Panc1 (cell line): ENCODE measurements around the gene MTA1. TPM values are rescaled to one million over a fixed set of nuclear protein-coding genes. Genes with fewer than 3 reads are reported as not detected.

ENCODE experiments used
- ATAC-seq: fragments of 200-7000 bp; cut with Tn5 transposase; 2 replicates; pipeline ENCODE4 v1.9.1; 2020; ENCODE audit warnings: mild to moderate bottlenecking, moderate library complexity
- BruUV-seq: library from RNA; stranded (reverse); fragments of 400-500 nt; replicated peaks from 2 replicates; lab custom pipeline; 2021; lab: Mats Ljungman, UMichigan
- CTCF ChIA-PET: fragments of 300-600 bp; sonication (Branson Sonifier 250); formaldehyde crosslinking; loops from one replicate; lab custom pipeline; 2022; ENCODE audit warnings: antibody characterized with exemption; lab: Charles Lee
- POLR2A ChIA-PET: fragments of 300-600 bp; sonication (Branson Sonifier 250); formaldehyde crosslinking; loops from one replicate; lab custom pipeline; 2022; ENCODE audit warnings: antibody characterized with exemption; lab: Charles Lee
- DNase-seq: peaks from one replicate; pipeline ENCODE4 v3.0.0-alpha.2; 2010; ENCODE audit warnings: low read depth, low spot score
- H3K27ac ChIP-seq: 2 replicates; pipeline ENCODE4 v1.5.1; 2011; ENCODE audit warnings: mild to moderate bottlenecking, low read length, inconsistent platforms
- H3K27me3 ChIP-seq: fragments of 200-500 bp; sonication (Bioruptor generic); 2 replicates; pipeline ENCODE4 v1.6.0; 2014; ENCODE audit warnings: low read length, inconsistent platforms; ENCODE audit not compliant: control insufficient read depth, insufficient read depth
- H3K36me3 ChIP-seq: fragments of 200-500 bp; sonication (Bioruptor generic); 2 replicates; pipeline ENCODE4 v1.5.1; 2014; ENCODE audit warnings: inconsistent platforms, mild to moderate bottlenecking, low read length, moderate library complexity; ENCODE audit not compliant: control insufficient read depth, insufficient read depth
- H3K4me1 ChIP-seq: 2 replicates; pipeline ENCODE4 v1.5.1; 2011; ENCODE audit warnings: inconsistent platforms, mild to moderate bottlenecking, low read length, moderate library complexity; ENCODE audit not compliant: control insufficient read depth, insufficient read depth
- H3K4me3 ChIP-seq, 2 experiments: 2 replicates each; pipeline ENCODE4 v1.5.1; 2011 to 2012; ENCODE audit warnings: low read depth in 2 of 2, low read length in 2 of 2, mild to moderate bottlenecking in 2 of 2, inconsistent platforms in 1 of 2, moderate library complexity in 1 of 2
- H3K9me3 ChIP-seq: fragments of 200-500 bp; sonication (Bioruptor generic); 2 replicates; pipeline ENCODE4 v1.5.1; 2014; ENCODE audit warnings: low read depth, mild to moderate bottlenecking, inconsistent platforms, low read length, moderate library complexity; ENCODE audit not compliant: control insufficient read depth, insufficient read depth
- POLR2AphosphoS5 ChIP-seq: IDR thresholded peaks from 2 replicates; pipeline ENCODE4 v1.6.1; 2012; ENCODE audit warnings: mild to moderate bottlenecking, low read depth, low read length, moderate library complexity
- SIN3A ChIP-seq: IDR thresholded peaks from 2 replicates; pipeline ENCODE4 v1.6.1; 2012; ENCODE audit warnings: low read depth, mild to moderate bottlenecking, low read length, moderate library complexity, borderline replicate concordance; ENCODE audit not compliant: insufficient read depth
- TCF7L2 ChIP-seq: IDR thresholded peaks from 2 replicates; pipeline ENCODE4 v1.6.1; 2011; ENCODE audit warnings: mild to moderate bottlenecking, low read depth, low read length, inconsistent platforms
- in situ Hi-C: cut with HindIII; loops from 2 replicates; pipeline ENCODE4 v1.10.0; 2016; ENCODE audit warnings: low sequenced_read_pairs, low pct_unique_long_range_greater_than_20kb
- intact Hi-C: fragments of 100-400 bp; cut with micrococcal nuclease; formaldehyde crosslinking; loops from one replicate; pipeline ENCODE4 v1.10.0; 2022; ENCODE audit not compliant: unreplicated experiment
- total RNA-seq: library from RNA; stranded (reverse); gene quantifications from one replicate; pipeline ENCODE4 v1.2.1, GENCODE V29; 2021; ENCODE audit not compliant: unreplicated experiment
- TF ChIP-seq, protein P1 (sequence below), 2 experiments: IDR thresholded peaks; 2 replicates each; pipeline ENCODE4 v1.6.1; 2011 to 2012; ENCODE audit warnings: low read depth in 2 of 2, control low read depth in 1 of 2, low read length in 1 of 2, mild to moderate bottlenecking in 1 of 2, moderate library complexity in 1 of 2; ENCODE audit not compliant: insufficient read depth in 1 of 2
- TF ChIP-seq, protein P2 (sequence below): fragments of 450-650 bp; IDR thresholded peaks from 2 replicates; pipeline ENCODE4 v1.5.1; 2017; ENCODE audit warnings: mild to moderate bottlenecking

Gene MTA1
- total RNA-seq, 1 experiment from 2014 or later = 105 TPM

DNA sequence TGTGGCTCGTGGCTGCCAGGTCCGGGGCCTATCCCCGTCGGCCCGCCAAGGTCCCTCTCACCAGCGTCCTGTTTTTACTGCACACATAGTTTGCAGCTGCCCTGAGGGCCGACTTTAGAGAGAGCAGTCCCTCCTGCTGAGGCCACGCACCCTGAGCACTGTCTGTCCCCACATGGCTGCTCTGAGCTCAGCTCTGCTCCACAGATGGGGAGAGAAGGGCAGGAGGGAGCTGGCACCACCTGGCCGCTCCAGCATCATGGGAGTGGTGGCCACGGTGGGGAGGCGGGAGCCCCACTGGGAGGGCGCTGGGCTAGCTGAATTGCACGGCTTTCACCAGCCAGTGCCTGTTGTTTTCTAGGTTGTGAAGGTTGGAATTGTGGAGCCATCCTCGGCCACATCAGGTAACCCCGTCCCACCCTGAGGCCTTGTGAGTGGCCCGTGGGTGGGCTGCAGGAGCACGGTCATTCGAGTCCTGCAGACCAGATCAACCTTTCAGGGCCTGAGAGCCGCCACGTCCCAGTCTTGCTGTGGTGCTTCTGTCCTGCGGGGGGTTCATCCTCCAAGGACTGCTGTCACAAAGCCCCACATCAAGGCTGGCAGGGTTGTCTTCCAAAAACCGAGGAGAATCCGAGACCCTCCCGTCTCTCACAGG is 28.7 kb upstream of the MTA1 start:
- Histone ChIP-seq H3K4me1 (no peaks in the 10 kb centered on the region), H3K36me3 (no peaks in the 10 kb centered on the region), H3K4me3 (no peak overlapping the region), H3K9me3 (no peaks in the 10 kb centered on the region), H3K27ac (no peak overlapping the region), H3K27me3 (no peaks in the 10 kb centered on the region)
- POLR2A ChIA-PET = no interaction called here
- no TSS peak for BruUV-seq
- in situ Hi-C loops = no loop called here
- DNase-seq = no peak
- intact Hi-C loops = no loop called here
- no peak for ATAC-seq
- CTCF ChIA-PET = interaction anchor here (0.6 kb wide), 1 partner anchor 75 kb away, joined by 3 read pairs; no protein-coding TSS in a partner anchor
- no peak for TF ChIP-seq TCF7L2
- TF ChIP-seq SIN3A = no peak
- no peak for TF ChIP-seq POLR2AphosphoS5
- TF ChIP-seq, protein P1, sequence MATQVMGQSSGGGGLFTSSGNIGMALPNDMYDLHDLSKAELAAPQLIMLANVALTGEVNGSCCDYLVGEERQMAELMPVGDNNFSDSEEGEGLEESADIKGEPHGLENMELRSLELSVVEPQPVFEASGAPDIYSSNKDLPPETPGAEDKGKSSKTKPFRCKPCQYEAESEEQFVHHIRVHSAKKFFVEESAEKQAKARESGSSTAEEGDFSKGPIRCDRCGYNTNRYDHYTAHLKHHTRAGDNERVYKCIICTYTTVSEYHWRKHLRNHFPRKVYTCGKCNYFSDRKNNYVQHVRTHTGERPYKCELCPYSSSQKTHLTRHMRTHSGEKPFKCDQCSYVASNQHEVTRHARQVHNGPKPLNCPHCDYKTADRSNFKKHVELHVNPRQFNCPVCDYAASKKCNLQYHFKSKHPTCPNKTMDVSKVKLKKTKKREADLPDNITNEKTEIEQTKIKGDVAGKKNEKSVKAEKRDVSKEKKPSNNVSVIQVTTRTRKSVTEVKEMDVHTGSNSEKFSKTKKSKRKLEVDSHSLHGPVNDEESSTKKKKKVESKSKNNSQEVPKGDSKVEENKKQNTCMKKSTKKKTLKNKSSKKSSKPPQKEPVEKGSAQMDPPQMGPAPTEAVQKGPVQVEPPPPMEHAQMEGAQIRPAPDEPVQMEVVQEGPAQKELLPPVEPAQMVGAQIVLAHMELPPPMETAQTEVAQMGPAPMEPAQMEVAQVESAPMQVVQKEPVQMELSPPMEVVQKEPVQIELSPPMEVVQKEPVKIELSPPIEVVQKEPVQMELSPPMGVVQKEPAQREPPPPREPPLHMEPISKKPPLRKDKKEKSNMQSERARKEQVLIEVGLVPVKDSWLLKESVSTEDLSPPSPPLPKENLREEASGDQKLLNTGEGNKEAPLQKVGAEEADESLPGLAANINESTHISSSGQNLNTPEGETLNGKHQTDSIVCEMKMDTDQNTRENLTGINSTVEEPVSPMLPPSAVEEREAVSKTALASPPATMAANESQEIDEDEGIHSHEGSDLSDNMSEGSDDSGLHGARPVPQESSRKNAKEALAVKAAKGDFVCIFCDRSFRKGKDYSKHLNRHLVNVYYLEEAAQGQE (IDR thresholded peaks at IDR 0.05; ENCODE audit: insufficient read depth in 1 of 2, low read depth in 2 of 2, low read length in 1 of 2) = no peak
- TF ChIP-seq, protein P2, sequence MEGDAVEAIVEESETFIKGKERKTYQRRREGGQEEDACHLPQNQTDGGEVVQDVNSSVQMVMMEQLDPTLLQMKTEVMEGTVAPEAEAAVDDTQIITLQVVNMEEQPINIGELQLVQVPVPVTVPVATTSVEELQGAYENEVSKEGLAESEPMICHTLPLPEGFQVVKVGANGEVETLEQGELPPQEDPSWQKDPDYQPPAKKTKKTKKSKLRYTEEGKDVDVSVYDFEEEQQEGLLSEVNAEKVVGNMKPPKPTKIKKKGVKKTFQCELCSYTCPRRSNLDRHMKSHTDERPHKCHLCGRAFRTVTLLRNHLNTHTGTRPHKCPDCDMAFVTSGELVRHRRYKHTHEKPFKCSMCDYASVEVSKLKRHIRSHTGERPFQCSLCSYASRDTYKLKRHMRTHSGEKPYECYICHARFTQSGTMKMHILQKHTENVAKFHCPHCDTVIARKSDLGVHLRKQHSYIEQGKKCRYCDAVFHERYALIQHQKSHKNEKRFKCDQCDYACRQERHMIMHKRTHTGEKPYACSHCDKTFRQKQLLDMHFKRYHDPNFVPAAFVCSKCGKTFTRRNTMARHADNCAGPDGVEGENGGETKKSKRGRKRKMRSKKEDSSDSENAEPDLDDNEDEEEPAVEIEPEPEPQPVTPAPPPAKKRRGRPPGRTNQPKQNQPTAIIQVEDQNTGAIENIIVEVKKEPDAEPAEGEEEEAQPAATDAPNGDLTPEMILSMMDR = no peak

DNA sequence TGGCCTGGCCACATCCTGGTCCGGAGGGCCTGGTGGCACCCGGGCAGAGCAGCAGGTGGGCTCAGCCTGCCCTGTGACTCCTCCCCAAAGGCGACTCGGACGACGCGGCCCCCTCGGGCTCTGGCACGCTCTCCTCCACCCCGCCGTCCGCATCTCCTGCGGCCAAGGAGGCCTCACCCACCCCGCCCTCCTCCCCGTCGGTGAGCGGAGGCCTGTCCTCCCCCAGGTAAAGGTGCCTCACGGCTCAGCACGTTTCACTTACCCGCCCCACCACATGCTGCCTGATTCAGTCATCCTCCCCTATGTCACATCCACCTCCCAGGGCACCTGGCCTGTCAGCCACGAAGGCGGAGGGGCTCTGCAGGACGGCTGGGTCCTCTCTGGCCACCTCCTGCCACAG is 28.1 kb upstream of the MTA1 start:
- Histone ChIP-seq H3K27me3 (no peaks in the 10 kb centered on the region), H3K36me3 (no peaks in the 10 kb centered on the region), H3K9me3 (no peaks in the 10 kb centered on the region), H3K4me3 (no peak overlapping the region), H3K4me1 (no peaks in the 10 kb centered on the region), H3K27ac (no peak overlapping the region)
- no TSS peak for BruUV-seq
- ATAC-seq (no peak), DNase-seq (no peak)
- ChIA-PET CTCF (no interaction called here), POLR2A (no interaction called here)
- in situ Hi-C loops = no loop called here
- intact Hi-C loops = no loop called here
- TF ChIP-seq TCF7L2 (no peak), SIN3A (no peak), POLR2AphosphoS5 (no peak)
- TF ChIP-seq, protein P1 (IDR thresholded peaks at IDR 0.05; ENCODE audit: insufficient read depth in 1 of 2, low read depth in 2 of 2, low read length in 1 of 2) = no peak
- TF ChIP-seq, protein P2 = no peak
